HepG2 (cell line): ENCODE measurements around the gene UNC13D. TPM values are rescaled to one million over a fixed set of nuclear protein-coding genes. Genes with fewer than 3 reads are reported as not detected.

Experiments used
- ARID5B ChIP-seq: IDR thresholded peaks from 2 replicates; pipeline ENCODE4 v1.4.0; 2020; ENCODE audit warnings: mild to moderate bottlenecking, missing genetic modification reagents
- GABPB1 ChIP-seq: IDR thresholded peaks from 2 replicates; pipeline ENCODE4 v1.6.1; 2016; ENCODE audit warnings: mild to moderate bottlenecking, missing genetic modification reagents, moderate library complexity, missing compliant biosample characterization
- GATAD2A ChIP-seq: IDR thresholded peaks from 2 replicates; pipeline ENCODE4 v1.6.1; 2016
- PAXIP1 ChIP-seq: sonication (generic); formaldehyde crosslinking; conservative IDR thresholded peaks from 2 replicates; pipeline ENCODE4 v1.4.0; 2020; ENCODE audit warnings: mild to moderate bottlenecking, missing genetic modification reagents, moderate library complexity
- POGZ ChIP-seq: sonication (generic); formaldehyde crosslinking; IDR thresholded peaks from 2 replicates; pipeline ENCODE4 v1.4.0; 2020; ENCODE audit warnings: mild to moderate bottlenecking, missing genetic modification reagents
- PRDM15 ChIP-seq: sonication (generic); formaldehyde crosslinking; IDR thresholded peaks from 2 replicates; pipeline ENCODE4 v1.4.0; 2020; ENCODE audit warnings: missing genetic modification reagents
- TARDBP ChIP-seq: sonication (generic); formaldehyde crosslinking; IDR thresholded peaks from 2 replicates; pipeline ENCODE4 v1.8.0; 2022; ENCODE audit warnings: mild to moderate bottlenecking, missing genetic modification reagents
- XRCC5 ChIP-seq: fragments of 200-400 bp; formaldehyde crosslinking; optimal IDR thresholded peaks from 2 replicates; pipeline ENCODE3; 2017; ENCODE audit warnings: mild to moderate bottlenecking, low read length
- ZBTB34 ChIP-seq: sonication (generic); formaldehyde crosslinking; IDR thresholded peaks from 2 replicates; pipeline ENCODE4 v1.8.0; 2022; ENCODE audit warnings: mild to moderate bottlenecking, missing genetic modification reagents
- ZBTB38 ChIP-seq: sonication (generic); formaldehyde crosslinking; IDR thresholded peaks from 2 replicates; pipeline ENCODE4 v1.5.1; 2020; ENCODE audit warnings: mild to moderate bottlenecking, missing genetic modification reagents
- ZNF451 ChIP-seq: sonication (generic); formaldehyde crosslinking; IDR thresholded peaks from 2 replicates; pipeline ENCODE4 v1.5.0; 2020; ENCODE audit warnings: mild to moderate bottlenecking, missing genetic modification reagents
- polyA plus RNA-seq, 8 experiments: library from polyadenylated mRNA; depleted of rRNA in 3 of 8; stranded (reverse) in 7 of 8; unstranded in 1 of 8; fragments of >200 nt; fragmentation: Illumina TruSeq in 4 of 8; extraction: Trizol in 4 of 8; gene quantifications; 2 replicates each; pipeline versions ENCODE4 v1.2.1 to v1.2.3, GENCODE V29; 2011 to 2016; ENCODE audit warnings: low read depth in 4 of 8, missing spikeins in 1 of 8, mixed read lengths in 1 of 8; ENCODE audit not compliant: insufficient read depth in 1 of 8
- total RNA-seq, 5 experiments: library from RNA; depleted of rRNA; stranded (reverse); fragments of >200 nt; fragmentation: Illumina TruSeq; extraction: Trizol; gene quantifications; 2 replicates each; pipeline ENCODE4 v1.2.3, GENCODE V29; 2016; ENCODE audit warnings: low read depth in 1 of 5

The UNC13D gene
- total and polyA plus RNA-seq, 2 of the 13 experiments (the other 11 are each of a cell fraction or from before 2014, with no cell fraction given) = 29.7 to 42.7 TPM

- peak; percentile 83 for TF ChIP-seq PAXIP1 (CRISPR knock-in tag)
- TF ChIP-seq XRCC5 = peak; percentile 95
- peak; percentile 69; the same call in 1 of the 2 replicates for TF ChIP-seq PRDM15 (CRISPR knock-in tag)
- TF ChIP-seq ZNF451 (CRISPR knock-in tag) = peak; percentile 31; the same call in 1 of the 2 replicates
- TF ChIP-seq TARDBP (CRISPR knock-in tag) = peak; percentile 77; the same call in 1 of the 2 replicates
- TF ChIP-seq POGZ = peak; percentile 56; the same call in 1 of the 2 replicates
- 0 out of 2 replicates have a peak, but pooled peaks have one; percentile 6 for TF ChIP-seq ZBTB38 (CRISPR knock-in tag)
- 0 out of 2 replicates have a peak, but pooled peaks have one; percentile 60 for TF ChIP-seq ZBTB34 (CRISPR knock-in tag)
- TF ChIP-seq GATAD2A (CRISPR knock-in tag) = peak; percentile 43
- TF ChIP-seq ARID5B (CRISPR knock-in tag) = peak; percentile 63; the same call in 1 of the 2 replicates
- TF ChIP-seq GABPB1 = 0 out of 2 replicates have a peak, but pooled peaks have one; percentile 29
Measured at GRCh38 chr17:75848523-75849278, 4.5 kb upstream of the UNC13D start (continued).
